Measurements from ENCODE around the gene STT3B.
A peak's percentile ranks its signal among the peaks of the same experiment; 100 is the strongest.

Gene STT3B

DNA sequence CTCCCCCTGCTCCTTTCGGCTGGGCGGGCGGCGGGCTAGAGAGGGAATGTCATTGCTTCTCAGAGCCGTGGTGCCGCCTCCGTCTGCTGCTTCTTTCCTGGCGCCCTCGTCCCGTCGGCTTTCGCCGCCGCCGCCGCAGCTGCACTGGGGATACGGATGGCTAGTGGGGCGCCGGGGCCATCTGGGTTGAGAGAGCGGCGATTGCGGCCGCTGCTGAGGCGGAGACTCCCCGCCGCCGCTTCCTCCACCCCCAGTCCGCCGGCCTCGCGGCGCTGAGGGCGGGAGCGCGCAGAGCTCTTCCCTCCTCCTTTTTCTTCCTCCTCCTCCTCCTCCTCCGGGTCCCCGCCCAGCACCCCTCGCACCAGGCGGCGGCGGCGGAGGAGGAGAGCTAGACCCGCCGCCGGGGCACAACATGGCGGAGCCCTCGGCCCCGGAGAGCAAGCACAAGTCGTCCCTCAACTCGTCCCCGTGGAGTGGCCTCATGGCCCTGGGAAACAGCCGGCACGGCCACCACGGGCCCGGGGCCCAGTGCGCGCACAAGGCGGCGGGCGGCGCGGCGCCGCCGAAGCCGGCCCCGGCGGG, at the start of gene STT3B:
Gene STT3B (plus strand): TSS at position 339 of the 582 bp plus-strand sequence. CDS start 74 bp downstream, at position 413.
- Histone ChIP-seq H4K20me1 (peaks cover 48% of the 10 kb centered on the region), H3K27ac (peak within 1 kb of the TSS; percentile 99), H3K27me3 (no peaks in the 10 kb centered on the region), H3K4me1 (peaks cover 36% of the 10 kb centered on the region), H3K4me2 (peak within 1 kb of the TSS; percentile 88), H3K4me3 (peak within 1 kb of the TSS; percentile 98), H3K36me3 (peaks cover 6% of the 10 kb centered on the region; the same call in 1 of the 2 replicates), H3K9me3 (no peaks in the 10 kb centered on the region; the same call in 1 of the 2 replicates), H3K9ac (peak within 1 kb of the TSS; percentile 99)
- TF ChIP-seq Cebpa-rat (IDR thresholded peaks at IDR 0.05), result no peak

DNA sequence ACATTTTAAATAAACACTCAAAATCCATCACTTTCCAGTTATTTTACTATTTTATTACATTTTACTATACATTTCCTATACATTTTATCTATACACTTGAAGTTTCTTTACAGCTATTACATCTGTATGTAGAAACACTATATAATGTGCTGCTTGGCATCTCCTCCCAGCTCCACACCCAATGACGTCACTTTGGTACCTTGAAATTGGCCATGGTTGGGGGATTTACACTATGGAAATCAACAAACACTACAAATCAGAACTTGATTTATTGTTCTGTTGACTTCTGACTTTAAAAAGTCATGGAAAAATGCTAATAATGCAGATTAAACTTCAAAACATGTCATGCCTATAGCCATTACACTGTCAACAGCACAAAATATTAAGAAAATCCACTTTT, 48.9 kb upstream of the STT3B start:
- Histone ChIP-seq H3K27ac (no peak overlapping the region), H3K27me3 (no peaks in the 10 kb centered on the region), H4K20me1 (no peaks in the 10 kb centered on the region), H3K36me3 (no peaks in the 10 kb centered on the region), H3K4me3 (no peak overlapping the region), H3K4me2 (no peak overlapping the region), H3K4me1 (no peaks in the 10 kb centered on the region), H3K9ac (no peak overlapping the region), H3K9me3 (peaks cover 21% of the 10 kb centered on the region)
- TF ChIP-seq Cebpa-rat (IDR thresholded peaks at IDR 0.05), result no peak

DNA sequence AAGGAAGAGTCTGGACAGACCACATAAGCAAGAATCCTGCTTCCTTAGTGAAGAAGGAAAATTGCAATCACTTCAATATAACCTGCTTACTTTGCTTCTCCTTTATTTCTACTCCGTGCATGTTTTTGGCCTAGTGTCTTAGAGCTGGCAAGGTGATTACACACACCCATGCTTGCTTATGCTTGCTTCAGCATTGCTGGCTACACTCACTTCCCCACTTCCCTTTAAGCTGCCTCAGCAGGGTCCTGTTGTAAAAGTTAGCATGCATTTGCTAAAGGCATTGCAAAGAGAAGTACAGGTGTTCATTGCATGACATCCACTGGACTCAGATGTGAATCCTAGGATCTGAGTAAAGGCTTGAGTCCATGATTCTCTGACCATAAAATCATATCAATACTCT, 47.5 kb upstream of the STT3B start:
- H3K27ac ChIP-seq, result no peak overlapping the region

DNA sequence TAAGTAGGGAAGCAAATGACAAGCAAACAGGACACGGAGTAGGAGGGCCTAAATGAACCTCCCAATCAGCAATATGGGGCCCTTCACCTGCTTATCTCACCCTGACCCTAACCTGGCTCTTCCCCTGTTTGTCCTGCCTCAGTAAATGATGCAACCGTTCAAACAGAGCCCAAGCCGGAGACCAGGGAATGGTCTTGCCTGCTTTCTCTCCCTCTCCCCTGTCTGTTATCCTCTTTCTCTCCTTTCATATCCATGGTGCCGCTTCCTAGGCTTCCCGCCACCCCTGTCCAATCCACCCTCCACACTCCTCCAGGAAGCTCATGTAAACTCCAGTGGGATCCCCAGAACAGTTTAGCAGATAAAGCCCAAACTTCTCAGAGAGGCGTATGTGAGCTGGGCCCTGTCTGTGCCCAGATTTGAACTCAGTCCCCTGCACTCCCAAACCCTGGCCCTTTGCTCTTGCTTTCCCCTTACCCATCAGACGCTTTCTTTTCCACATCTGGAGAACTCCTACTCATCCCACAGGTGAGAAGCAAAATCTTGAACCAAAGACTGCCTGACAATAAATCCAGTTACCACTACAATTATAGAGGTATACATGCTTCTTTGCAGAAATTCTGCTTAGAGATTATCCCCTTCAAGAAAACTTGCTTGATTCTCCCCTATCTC, 45.7 kb upstream of the STT3B start:
- no peak overlapping the region for H3K4me2 ChIP-seq

More for the DNA sequence above, 47.5 kb upstream of the STT3B start:
- TF ChIP-seq Cebpa-rat (IDR thresholded peaks at IDR 0.05), result no peak
- Histone ChIP-seq H3K36me3 (no peaks in the 10 kb centered on the region), H3K9ac (no peak overlapping the region), H3K4me2 (no peak overlapping the region), H3K27me3 (no peaks in the 10 kb centered on the region), H3K4me1 (no peaks in the 10 kb centered on the region), H3K4me3 (no peak overlapping the region), H4K20me1 (no peaks in the 10 kb centered on the region), H3K9me3 (peaks cover 25% of the 10 kb centered on the region)

DNA sequence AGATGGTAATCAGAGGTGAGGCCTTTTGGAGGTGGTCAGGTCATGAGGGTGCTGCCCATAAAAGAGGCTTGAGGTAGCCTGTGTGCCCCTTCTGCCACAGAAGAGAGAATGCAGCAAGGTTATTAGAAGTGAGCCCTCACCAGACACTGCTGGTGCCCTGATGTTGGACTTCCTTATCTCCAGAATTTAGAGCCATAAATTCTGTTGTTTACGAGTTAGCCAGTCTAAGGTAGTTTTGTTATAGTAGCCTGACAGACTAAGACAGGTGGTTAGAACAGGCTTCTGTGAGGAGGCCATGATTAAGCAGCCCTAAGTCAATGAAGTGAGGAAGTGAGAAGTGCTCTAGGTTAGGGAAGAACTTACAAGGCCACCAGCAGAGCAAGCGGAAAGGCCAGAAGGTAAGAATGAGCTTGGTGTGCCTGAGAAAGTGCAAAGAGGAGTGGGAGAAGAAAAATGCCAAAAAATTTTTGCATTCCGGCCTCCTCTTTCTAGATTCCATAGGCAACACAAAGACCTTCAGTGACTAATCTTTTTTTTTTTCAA, 44.2 kb upstream of the STT3B start:
- TF ChIP-seq Cebpa-rat (IDR thresholded peaks at IDR 0.05), result no peak
- Histone ChIP-seq H3K9me3 (peaks cover 56% of the 10 kb centered on the region), H3K4me1 (no peaks in the 10 kb centered on the region), H4K20me1 (no peaks in the 10 kb centered on the region), H3K4me3 (no peak overlapping the region), H3K36me3 (no peaks in the 10 kb centered on the region), H3K27me3 (no peaks in the 10 kb centered on the region), H3K4me2 (no peak overlapping the region), H3K9ac (no peak overlapping the region), H3K27ac (no peak overlapping the region)

More for the DNA sequence above, 45.7 kb upstream of the STT3B start:
- Histone ChIP-seq H3K9me3 (peaks cover 41% of the 10 kb centered on the region), H3K9ac (no peak overlapping the region), H4K20me1 (no peaks in the 10 kb centered on the region), H3K27ac (no peak overlapping the region), H3K36me3 (no peaks in the 10 kb centered on the region), H3K27me3 (no peaks in the 10 kb centered on the region), H3K4me3 (no peak overlapping the region), H3K4me1 (no peaks in the 10 kb centered on the region)
- TF ChIP-seq Cebpa-rat (IDR thresholded peaks at IDR 0.05), result no peak

DNA sequence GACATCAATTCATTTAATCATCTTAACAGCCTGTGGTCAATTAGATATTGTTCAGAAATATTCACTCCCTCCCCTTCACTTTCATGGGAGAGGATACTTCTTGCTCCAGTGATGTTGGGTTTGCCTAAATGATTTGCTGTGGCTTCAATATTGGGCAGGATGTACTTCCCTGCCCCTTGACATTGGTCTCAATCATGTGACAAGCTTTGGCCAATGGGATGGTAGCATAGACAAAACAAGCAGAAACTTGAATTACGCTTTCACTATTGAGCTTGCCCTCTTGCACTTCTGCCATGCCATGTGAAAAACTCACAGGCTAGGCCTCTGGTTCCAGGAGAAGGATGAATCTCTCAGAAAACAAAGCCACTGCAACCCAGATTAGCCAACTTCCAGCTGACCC, 42.2 kb upstream of the STT3B start:
- no peaks in the 10 kb centered on the region for H3K27me3 ChIP-seq
- H4K20me1 ChIP-seq, result no peaks in the 10 kb centered on the region
- no peak overlapping the region for H3K4me3 ChIP-seq
- no peaks in the 10 kb centered on the region for H3K36me3 ChIP-seq
- no peak for TF ChIP-seq Cebpa-rat (IDR thresholded peaks at IDR 0.05)
- no peak overlapping the region for H3K9ac ChIP-seq
- H3K27ac ChIP-seq, result no peak overlapping the region
- no peak overlapping the region for H3K4me2 ChIP-seq
- H3K9me3 ChIP-seq, result peaks cover 62% of the 10 kb centered on the region
- no peaks in the 10 kb centered on the region for H3K4me1 ChIP-seq

DNA sequence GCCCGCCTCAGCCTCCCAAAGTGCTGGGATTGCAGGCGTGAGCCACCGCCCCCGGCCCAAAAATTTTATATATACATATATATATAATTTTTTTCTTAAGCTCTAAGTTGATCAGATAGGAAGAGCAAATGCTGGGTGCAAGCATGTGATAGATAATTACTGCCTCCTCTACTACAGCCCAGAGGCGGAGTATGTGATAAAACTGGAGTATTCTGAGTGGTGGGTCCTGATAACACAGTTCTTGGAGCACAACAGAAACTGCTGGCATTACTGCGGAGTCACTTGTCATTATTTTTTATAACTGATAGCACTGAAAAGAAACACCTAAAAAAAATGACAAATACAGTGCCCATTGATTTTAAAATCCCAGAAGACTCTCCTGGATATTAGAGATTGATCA, 41.1 kb upstream of the STT3B start:
- H3K4me1 ChIP-seq, result no peaks in the 10 kb centered on the region
- no peak overlapping the region for H3K4me3 ChIP-seq
- H3K27ac ChIP-seq, result no peak overlapping the region
- H3K9ac ChIP-seq, result no peak overlapping the region
- H3K4me2 ChIP-seq, result no peak overlapping the region
- H3K27me3 ChIP-seq, result no peaks in the 10 kb centered on the region
- no peaks in the 10 kb centered on the region for H3K36me3 ChIP-seq
- no peak for TF ChIP-seq Cebpa-rat (IDR thresholded peaks at IDR 0.05)
- peaks cover 62% of the 10 kb centered on the region for H3K9me3 ChIP-seq
- H4K20me1 ChIP-seq, result no peaks in the 10 kb centered on the region

DNA sequence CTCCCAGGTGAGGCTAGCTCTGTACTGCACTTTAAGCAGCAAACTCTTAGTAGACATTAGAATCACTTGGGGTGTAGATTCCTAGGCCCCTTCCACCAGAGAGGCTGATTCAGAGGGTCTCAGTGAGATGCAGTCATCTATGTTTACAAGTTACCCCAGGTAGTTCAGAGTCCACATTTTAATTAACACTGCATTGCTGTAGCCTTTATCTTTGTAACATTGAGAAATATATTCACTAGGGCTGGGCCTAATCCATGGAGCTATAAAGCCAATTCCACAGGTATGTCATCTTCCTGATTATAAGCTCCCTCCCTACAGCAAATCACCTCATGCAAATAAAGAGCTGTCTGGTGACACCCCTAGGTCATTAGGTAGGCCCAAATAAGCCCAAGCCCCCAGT, 39.6 kb upstream of the STT3B start:
- no peaks in the 10 kb centered on the region for H3K4me1 ChIP-seq
- peaks cover 57% of the 10 kb centered on the region for H3K9me3 ChIP-seq
- no peak for TF ChIP-seq Cebpa-rat (IDR thresholded peaks at IDR 0.05)
- no peak overlapping the region for H3K4me2 ChIP-seq
- no peaks in the 10 kb centered on the region for H3K36me3 ChIP-seq
- no peaks in the 10 kb centered on the region for H4K20me1 ChIP-seq
- no peaks in the 10 kb centered on the region for H3K27me3 ChIP-seq
- H3K9ac ChIP-seq, result no peak overlapping the region
- H3K4me3 ChIP-seq, result no peak overlapping the region
- no peak overlapping the region for H3K27ac ChIP-seq

DNA sequence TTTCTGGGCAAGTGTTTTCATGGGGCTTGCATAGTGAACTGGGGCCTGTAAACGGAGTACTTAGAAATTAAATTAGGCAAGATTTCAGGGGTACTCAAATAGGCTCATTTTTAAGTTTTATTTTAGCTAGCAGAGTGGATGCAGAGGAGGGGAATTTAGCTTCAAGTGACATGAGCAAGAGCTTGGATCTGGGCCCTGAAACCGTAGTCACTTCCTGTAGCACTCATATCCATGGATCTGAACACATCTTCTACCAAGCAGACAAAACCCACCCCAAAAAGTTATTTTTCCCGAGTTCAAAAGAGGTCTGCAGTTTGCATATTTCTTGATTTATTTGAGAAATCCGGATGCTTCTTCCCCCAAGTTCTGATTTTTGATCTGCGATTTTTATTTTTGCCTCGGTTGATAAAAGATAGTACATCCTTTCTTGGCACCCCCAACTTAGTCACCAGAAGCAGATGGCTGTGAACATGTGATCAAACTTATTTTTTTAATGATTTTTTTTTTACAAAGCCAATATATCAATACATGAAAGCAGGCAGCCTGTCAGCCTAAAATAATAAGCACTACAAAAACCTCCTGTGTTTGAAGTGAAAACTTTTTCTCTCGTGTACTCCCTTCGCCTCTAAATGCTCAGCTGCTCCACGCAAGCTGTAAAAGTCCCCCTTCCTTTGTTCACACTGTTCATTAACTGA, 36.6 kb upstream of the STT3B start:
- Histone ChIP-seq H3K4me2 (no peak overlapping the region), H3K4me1 (no peaks in the 10 kb centered on the region), H3K9me3 (peaks cover 29% of the 10 kb centered on the region), H3K27ac (no peak overlapping the region), H4K20me1 (no peaks in the 10 kb centered on the region), H3K4me3 (no peak overlapping the region), H3K9ac (no peak overlapping the region), H3K36me3 (no peaks in the 10 kb centered on the region), H3K27me3 (no peaks in the 10 kb centered on the region)
- TF ChIP-seq Cebpa-rat (IDR thresholded peaks at IDR 0.05), result no peak

DNA sequence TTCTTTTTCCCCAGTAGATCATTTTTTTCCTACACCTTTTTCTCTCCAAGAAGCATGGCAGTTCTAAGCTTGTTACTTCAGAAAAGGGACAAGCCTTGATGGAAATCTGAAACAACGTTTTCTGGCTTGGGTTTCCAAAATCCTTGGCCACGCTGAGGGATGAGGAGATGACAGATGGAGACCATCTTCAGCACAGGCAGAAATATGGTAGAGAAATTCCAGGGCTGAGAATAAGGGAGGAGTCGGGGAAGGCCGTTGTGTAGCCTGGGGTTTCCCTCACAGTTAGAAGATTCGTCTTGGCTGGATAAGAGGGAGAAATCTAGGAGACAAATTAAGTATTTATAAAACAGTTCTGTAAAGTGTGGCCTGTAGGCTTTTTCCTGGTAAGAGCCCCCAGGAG, 33.9 kb upstream of the STT3B start:
- TF ChIP-seq Cebpa-rat (IDR thresholded peaks at IDR 0.05), result no peak
- Histone ChIP-seq H3K27ac (no peak overlapping the region), H3K4me3 (no peak overlapping the region), H3K9me3 (peaks cover 3% of the 10 kb centered on the region; the same call in 1 of the 2 replicates), H4K20me1 (no peaks in the 10 kb centered on the region), H3K9ac (no peak overlapping the region), H3K27me3 (no peaks in the 10 kb centered on the region), H3K4me1 (no peaks in the 10 kb centered on the region), H3K4me2 (no peak overlapping the region), H3K36me3 (no peaks in the 10 kb centered on the region)
